ENCODE measurements around the gene ACTR6.
"Not testable (repeated sequence)": the region's sequence is repeated elsewhere in the genome, so short reads cannot be mapped to it uniquely, and the experiment has no call there.

The ACTR6 gene

DNA sequence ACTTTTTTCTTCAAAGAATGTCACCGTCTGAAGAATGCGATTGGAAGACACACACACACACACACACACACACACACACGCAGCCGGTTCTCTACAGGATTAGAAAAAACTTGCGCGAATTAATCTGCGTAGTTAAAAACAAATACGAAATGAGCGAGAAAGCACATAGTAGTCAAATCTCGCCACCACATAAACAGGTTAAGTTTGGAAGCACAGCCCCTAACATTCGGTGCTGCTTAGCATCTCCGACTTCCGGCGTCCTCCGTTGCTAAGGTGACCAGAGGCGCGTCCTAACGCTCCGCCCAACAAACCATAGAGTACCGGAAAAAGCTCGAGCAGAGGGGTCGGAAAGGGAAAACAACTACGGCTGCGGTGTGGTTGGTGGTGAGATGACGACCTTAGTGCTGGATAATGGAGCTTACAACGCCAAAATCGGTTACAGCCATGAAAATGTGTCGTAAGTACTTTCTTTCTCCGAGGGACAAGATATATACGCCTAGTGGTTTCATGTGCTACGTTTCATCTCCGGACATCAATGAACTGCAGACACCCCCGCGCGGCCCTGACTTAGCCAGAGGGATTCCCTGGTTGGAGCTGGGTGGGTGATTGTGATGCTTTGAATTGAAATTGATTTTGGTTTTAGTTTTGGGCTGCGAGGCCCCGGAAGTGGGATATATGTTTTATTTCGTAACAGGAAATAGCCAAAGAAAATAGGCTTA, at the start of gene ACTR6:
Gene ACTR6, plus strand, starts transcription at position 353 of the 719 bp plus-strand sequence. Its CDS starts 37 bp downstream, at position 390.
- DNase-seq (ENCODE audit: low read depth), result peak; percentile 92

DNA sequence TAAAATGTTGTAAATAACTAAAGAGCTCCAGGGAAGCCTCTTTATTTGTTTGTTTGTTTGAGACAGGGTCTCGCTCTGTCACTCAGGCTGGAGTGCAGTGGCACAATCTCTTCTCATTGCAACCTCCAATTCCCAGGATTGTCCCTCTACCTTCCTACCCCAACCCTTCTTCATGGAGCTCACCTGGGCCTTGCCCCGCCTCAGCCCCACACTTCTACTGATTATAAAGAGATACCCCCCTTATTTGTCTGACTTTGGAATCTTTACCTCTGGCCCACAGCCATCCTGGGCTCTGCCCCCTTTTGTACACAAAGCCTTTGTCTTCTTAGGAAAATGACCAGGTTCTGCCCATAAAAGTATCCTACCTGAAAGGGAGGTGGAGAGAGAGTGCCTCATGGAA, 48.8 kb upstream of the ACTR6 start:
- no peak for DNase-seq (ENCODE audit: low read depth)

DNA sequence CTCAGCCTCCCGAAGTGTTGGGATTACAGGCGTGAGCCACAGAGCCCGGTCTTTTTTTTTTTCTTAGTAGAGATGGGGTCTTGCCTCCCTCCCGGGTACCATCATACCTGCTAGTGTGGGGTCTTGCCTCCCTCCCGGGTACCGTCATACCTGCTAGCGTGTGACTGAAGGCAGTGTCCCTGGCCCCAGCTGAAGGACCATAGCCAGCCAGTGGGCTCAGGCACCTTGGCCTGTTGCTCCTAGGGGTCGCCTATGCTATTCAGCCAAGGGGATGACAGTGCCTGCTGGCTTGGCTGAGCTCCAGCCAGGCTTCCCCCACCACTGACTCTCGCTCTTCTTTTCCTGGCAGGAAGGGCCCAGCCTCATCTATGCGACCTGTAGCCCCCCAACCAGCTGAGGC, 47.5 kb upstream of the ACTR6 start:
- DNase-seq (ENCODE audit: low read depth), result no peak

DNA sequence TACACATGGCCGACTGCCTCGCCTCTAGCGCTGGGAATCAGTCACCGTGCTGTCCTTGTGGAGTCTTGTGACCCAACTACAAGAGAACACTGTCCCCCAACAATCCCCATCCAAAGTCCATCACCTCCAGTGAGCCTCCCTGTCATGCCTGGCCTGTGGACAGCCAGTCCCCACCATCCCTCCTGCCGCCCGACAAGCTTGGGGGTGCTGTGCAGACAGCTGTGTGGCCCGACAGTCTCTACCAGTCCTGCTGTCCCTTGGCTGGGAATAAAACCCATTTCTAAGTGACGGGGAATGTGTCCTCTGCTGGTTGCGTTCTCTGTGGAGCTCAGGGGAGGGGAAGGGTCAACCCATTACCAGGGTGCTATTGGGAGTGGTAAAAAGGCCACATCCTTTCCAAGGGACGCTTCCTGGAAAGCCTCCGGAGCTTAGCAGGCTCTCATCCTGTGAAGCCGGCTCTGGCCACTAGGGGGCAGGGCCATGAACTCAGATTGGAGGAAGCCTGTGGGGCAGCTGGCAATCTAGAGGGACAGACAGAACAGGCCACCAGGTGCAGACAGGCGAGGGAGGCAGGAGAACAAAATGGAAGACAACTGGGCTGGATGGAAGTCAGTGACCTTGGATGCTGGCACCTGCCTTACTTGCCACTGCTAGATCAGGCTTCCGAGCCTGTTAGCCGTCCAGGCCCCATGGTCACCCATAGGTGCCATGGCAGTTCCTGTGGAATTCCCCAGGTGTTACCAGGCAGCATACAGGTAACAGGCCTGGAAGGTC, 46.0 kb upstream of the ACTR6 start:
- DNase-seq (ENCODE audit: low read depth), result peak; percentile 55

DNA sequence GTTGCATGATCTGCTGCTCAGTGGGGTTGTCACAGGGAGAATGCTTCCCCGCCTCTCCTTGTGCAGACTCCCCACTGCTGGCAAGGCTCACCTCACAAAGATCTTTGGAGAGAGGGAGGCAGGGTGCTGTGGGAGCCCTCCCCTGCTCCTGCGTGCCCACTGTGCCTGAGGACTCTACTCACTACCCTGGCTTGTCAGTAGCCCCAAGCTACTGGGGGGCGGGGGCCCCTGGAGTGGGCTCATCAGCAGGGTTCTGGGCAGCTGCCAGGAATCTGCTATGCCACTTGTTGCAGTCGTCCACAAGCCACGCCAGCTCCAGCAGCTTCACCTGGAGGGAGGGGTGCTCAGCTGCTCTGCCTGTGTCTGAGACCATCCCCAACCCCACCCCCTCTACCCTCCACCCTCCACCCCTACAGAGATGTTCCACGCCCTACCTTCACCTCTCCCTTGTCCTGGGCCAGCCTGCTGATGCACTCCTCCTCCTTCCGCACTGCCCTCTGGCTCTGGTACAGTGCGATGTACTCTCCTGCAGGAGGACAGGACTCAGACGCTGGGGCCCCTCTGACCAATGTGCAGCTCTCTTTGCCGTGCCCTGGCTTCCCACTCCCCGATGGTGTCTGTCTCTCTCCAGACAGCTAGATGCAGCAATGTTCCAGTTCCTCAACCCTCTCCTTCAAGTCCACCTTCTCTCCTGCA, 43.7 kb upstream of the ACTR6 start:
- DNase-seq (ENCODE audit: low read depth), result no peak

DNA sequence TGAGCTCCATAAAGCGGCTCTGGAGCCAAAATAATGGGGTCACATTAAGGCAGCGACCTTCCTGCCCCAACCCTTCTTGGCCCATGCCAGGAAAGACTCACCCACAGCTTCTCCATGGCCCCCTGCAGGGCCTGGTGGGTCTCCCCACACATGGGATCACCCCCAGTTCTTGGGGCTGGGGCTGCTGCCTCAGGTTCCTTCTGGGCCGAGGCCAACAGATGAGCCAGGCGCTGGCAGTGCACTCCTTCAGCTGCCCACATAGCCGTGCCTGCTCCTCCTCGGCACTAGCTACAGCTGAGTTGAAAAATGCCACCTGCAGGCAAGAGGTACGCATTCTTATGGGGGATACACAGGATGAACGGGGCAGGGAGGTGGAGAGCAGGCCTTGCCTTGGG, 43.2 kb upstream of the ACTR6 start:
- no peak for DNase-seq (ENCODE audit: low read depth)

DNA sequence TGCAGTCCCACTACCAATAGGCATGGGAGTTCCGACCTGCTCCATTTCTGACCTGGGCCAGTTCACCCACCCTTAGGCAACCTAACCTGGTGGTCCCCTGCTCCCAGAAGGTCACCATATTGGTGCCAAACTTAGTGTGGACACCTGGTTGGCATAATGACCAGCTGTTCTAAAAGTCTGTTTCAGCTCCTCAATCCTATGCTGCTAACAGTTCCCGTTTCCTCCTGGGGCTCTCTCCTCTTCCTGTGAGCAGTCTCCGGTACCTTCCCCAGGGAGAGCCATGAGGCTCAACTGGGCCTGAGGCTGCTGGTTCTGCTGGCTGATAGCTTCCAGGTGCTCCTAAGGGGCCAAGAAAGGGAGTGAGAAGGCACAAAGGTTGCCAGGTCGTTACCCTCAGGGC, 42.1 kb upstream of the ACTR6 start:
- no peak for DNase-seq (ENCODE audit: low read depth)

DNA sequence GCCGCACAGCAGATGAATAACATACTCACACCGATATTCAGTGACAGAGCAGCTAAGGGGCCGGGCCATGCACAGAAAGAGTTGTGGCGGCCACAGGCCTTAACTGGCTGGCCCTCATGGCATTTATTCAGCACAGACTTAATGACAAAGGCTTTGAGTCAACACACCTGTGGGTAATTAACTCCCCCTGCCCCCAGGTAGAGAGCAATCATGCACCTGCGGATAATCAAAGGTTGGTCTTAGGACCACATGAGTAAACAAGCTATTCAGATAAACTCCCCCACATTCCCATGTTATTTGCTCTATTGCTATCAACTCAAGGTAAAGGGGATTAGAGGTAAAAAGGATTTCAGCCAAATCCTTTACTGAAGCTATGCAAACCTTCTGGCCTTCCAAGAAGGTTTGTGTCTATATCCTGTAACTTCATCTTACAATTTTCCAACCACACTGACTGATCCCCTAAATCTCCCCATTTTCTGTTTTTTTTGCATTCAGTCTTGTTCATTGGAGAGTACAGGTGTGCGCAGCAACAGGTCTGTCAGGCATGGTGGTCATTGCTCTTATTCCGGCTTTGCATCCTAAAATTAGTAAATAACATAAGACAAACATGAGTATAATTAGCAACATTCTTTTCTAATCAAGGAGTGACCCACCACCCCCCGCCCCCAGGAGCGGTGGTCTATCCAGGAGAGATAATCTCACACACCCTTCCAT, 41.1 kb upstream of the ACTR6 start:
- no peak for DNase-seq (ENCODE audit: low read depth)

DNA sequence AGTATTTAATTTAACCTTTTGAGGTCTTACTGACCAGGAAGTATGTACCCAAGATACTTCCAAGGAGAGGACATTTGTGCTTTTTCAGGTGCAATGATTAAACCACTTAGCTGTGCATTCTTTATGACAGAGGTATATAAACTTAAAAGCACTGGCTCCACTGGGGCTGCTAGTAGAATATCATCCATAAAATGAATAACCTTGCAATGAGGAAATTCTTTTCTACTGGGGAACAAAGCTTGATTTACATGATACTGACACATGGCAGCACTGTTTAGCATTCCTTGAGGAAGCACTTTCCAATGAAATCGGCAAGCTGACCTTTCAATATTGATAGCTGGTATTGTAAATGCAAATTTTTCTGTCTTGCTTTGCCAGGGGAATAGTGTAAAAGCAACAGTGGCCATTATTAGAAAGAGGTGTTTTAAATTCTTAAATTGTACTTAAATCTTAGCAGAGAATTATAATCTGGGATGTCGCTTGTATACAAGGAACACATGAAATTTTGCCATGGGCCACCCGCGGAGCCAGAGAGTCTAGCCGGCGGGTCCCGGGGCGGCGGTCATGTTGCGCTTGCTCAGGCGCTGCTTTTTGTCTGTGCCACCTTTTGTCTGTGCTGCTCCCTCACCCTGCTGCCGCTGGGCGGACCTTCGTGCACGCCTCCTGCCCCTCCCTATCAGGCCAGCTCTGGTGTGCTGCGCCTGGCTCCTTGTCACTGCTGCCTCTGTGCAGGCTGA, 37.0 kb upstream of the ACTR6 start:
- peak; percentile 56 for DNase-seq (ENCODE audit: low read depth)

DNA sequence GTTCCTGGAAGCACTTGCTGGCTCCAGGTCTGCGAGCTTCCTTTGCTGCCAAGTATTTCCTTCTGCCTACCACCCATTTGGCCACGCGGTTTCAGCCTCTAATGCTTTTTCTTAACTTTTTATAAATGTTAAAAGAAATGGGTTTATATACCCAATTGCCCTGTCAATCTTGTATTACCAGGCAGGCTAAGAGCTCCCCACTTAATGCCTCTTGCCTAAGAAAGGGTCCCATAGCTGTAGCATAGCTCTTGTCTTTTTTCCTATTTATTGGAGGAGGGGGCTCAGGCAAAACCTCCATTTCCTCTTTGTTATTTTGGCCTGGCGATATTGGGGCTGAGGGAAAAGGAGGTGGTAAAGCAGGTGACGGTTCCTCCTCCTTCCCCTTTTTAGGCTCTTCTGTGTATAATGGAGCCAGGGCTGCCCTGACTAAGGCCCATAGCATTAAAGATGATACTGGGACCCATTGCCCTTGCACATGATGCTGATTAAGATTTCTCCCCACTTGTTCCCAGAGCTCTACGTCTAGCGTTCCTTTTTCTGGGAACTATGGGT, 36.4 kb upstream of the ACTR6 start:
- no peak for DNase-seq (ENCODE audit: low read depth)

DNA sequence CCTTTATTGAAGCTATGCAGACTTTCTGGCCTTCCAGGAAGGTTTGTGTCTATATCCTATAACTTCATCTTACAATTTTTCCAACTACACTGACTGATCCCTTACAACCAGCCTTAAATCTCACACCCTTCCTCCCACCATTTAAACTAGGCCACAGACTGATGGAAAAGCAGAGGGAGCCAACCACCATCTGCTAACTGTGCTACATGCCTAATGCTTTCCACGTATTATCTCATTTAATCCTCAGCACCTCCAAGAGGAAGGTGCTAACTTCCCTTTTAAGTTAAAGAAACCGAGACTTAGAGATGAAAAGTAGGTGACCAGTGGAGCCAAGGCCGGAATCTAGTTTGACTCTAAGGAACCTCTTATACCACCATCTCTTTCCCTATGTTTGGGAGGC, 35.3 kb upstream of the ACTR6 start:
- DNase-seq (ENCODE audit: low read depth), result no peak

DNA sequence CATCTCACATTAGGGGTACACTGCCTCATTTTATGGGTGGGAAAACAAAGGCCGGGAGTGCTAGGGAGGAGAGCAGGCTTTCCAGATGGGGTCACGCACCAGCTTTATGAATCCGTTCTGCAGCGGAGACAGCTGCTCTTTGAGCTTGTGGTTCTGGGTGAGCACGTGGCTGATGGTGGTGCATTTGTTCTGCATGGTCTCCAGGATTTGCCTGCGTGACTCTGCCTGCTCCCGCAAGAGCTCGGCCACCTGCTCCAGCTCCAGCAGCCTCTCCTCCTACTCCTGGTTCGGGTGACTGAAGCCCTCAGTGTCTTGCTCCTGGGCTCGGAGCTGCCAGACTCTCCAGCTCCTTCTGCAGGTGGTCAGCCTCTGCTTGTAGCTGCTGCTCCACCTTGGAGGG, 34.4 kb upstream of the ACTR6 start:
- DNase-seq (ENCODE audit: low read depth), result no peak

DNA sequence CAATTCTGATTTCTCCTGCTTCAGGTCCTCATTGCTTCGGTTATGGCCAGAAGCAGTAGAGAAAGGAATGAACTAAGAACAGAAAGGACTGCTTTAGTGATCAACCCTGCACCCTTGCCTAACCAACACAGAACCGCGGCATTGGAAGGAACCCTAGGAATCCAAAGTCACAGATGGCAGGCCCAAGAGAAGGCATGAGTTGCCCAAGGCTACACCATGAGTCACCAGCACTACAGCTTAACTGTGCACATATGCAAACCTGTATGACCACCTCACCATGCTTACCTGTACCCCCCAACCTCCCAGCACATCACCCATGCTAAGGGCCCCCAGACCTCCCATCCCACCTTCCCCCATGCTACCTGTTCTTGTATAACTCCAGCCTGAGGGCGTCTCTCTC, 32.1 kb upstream of the ACTR6 start:
- no peak for DNase-seq (ENCODE audit: low read depth)

DNA sequence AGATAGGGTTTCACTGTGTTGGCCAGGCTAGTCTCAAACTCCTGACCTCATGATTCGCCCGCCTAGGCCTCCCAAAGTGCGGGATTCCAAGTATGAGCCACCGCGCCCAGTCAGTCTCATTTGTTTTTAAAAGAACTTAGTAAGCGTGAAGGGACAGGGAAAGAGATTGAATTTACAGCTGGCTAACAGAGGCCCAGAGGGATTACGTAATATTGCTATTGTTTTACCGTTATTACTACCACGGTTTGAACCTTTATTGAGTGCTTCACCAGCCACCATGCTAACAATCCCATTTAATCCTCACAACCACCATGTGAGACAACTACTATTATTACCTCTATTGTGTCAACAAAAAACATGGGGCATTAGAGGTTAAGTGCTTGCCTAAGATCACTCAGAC, 31.3 kb upstream of the ACTR6 start:
- DNase-seq (ENCODE audit: low read depth), result no peak

DNA sequence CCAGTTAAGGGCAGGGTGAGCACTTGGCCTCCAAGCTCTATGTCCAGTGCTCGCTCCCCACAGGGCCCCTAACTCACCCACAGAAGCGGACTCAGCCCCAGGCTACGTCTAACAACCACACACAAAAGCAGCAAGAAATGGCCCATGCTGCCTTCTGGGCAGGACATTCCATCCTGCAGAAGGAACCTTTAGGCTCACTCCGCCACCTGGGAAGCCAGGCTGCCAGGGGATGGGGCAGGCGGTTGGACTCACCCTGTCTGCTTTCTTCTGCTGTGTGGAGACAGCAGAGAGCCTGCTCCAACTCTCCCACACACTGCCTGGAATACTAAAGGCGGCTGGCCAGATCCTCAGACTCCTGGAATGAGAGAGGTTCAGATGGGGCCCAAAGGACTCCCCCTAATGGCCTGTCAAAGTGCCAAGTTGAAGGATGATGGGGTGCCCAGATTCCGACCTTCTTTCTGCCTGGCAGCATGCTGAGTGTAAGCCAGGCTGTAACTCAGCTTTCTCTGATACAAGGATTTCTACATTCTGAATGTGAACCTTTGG, 30.2 kb upstream of the ACTR6 start:
- no peak for DNase-seq (ENCODE audit: low read depth)

DNA sequence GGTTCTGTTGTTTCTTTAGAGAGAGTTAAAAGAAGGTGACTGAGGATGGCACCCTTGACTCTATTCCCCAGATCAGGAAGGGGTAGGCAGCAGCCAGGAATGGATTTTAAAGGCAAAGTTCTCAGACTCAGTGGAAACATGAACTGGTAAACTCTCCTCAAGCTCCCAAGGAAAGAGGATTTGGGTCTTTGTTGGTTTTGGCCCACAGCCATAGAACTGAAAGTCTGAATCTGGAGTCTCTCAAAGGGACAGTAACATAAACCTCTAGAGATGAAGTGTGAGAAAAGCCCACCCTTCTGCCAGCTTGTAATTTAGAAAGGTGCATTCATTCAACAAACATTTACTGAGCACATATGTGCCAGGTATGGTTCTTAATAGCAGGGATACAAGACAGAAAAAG, 29.4 kb upstream of the ACTR6 start:
- no peak for DNase-seq (ENCODE audit: low read depth)

DNA sequence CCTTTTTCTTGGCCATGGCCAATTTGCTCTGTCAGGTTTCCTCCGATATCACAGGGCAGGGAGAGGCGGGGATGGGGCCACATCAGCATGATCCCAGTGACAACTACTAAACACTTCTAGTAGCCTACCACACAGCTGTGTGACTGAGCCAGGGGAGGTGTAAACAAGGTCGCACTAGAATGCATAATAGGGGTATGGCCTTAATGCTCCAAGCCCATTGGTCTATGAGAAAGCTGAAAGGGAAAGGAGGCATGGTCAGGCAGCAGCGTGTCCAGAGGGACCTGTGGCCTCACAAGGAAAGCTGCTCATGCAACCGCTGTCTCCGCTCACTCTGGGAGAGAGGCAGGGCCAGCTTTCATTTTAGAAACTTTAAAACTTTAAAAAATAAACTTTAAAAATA, 27.5 kb upstream of the ACTR6 start:
- DNase-seq (ENCODE audit: low read depth), result no peak

DNA sequence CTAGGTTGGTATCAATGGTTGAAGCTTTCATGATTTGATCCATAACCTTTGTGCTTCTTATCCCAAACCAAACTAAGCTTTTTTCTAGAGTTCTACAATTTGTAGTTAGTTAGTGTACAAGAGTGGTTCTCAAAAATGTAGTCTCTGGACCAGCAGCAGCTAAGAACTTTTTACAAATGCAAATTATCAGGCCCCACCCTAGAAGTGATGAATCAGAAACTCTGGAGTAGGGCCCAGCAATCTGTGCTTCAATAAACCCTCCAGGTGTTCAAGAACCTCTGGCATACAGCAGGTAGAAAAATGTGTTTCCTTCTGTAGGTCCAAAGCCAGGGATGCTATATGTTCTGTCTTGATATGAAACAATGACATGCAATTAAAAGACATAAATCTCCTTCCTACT, 26.1 kb upstream of the ACTR6 start:
- DNase-seq (ENCODE audit: low read depth), result no peak

DNA sequence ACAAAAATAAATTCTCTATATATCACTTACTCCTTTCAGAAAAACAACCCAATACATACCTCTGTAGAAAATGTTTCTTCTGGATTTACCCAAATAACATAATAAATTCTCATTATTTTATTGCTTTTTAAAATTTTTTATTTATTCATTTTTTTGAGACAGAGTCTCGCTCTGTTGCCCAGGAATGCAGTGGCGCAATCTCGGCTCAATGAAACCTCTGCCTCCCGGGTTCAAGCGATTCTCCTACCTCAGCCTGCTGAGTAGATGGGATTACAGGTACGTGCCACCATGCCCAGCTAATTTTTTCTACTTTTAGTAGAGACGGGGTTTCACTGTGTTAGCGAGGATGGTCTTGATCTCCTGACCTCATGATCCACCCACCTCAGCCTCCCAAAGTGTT, 24.1 kb upstream of the ACTR6 start:
- not testable (repeated sequence) for DNase-seq (ENCODE audit: low read depth)

DNA sequence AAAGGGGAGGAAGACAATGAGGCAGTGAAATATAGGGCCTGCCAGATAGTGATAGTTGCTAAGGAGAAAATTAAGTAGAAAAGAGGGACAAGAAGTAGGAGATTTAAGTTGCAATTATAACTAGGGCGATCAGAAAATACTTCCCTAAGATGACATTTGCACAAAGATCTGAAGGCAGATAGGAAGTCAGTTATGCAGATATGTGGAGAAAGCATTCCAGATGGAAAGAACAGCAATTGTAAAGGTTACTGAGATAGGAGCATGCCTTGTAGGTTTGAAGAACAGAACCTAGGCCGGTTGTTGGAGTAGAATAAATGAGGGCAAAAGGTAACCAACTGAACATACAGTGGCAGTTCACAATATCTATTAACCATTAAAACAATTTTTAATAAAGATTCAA, 21.4 kb upstream of the ACTR6 start:
- no peak for DNase-seq (ENCODE audit: low read depth)

DNA sequence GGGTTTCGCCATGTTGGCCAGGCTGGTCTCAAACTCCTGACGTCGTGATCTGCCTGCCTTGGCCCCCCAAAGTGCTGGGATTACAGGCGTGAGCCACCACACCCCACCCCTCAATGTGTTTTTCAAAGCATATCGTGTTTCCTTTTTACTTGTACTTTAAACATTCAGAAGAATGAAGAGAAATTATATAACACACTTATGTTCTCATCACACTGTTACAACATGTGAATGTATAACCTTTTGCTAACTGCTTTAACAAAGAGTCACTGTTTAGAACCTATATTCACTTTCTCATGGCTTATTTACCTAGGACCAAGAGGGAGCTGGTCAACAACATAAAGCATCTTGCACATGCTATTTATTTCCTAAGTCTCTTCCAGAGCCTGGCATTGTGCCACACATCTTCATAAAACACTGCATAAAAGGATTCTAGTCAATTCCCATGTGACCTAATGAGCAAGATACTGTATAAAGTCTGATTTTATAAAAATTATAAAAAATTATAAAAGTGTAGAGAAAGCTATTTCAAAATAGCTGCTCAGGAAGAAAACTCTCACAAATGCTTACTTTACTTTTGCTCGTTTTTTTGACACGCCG, 16.0 kb upstream of the ACTR6 start:
- no peak for DNase-seq (ENCODE audit: low read depth)
